Activated CD4-positive, alpha-beta memory T cell treated with anti-CD3 and anti-CD28 coated beads, Interleukin-2, amount 10 ng/mL, durations not matched to agents 7 days and 5 days (primary cell): ENCODE data around the gene KRTAP5-7. TPM values are rescaled to one million over a fixed set of nuclear protein-coding genes. Genes with fewer than 3 reads are reported as not detected.

Source experiments
- CTCF ChIA-PET: fragments of 350-600 bp; sonication (Branson Sonifier 250); formaldehyde crosslinking; loops from one replicate; lab custom pipeline; 2021; ENCODE audit warnings: antibody characterized with exemption, inconsistent platforms; lab: Charles Lee
- POLR2A ChIA-PET: fragments of 350-600 bp; sonication (Branson Sonifier 250); formaldehyde crosslinking; loops from one replicate; lab custom pipeline; 2021; ENCODE audit warnings: antibody characterized with exemption; lab: Charles Lee
- DNase-seq: peaks from one replicate; pipeline ENCODE4 v3.0.0-alpha.2; 2020
- H3K27ac Mint-ChIP-seq: one replicate; pipeline ENCODE4 v1.8.0; 2021; ENCODE audit warnings: mild to moderate bottlenecking, mixed read lengths
- H3K27me3 Mint-ChIP-seq: one replicate; pipeline ENCODE4 v1.8.0; 2021; ENCODE audit warnings: mixed read lengths
- H3K36me3 Mint-ChIP-seq: one replicate; pipeline ENCODE4 v1.8.0; 2021; ENCODE audit warnings: low read depth, mixed read lengths
- H3K4me1 Mint-ChIP-seq: one replicate; pipeline ENCODE4 v1.8.0; 2021; ENCODE audit warnings: mixed read lengths
- H3K4me3 Mint-ChIP-seq: one replicate; pipeline ENCODE4 v1.8.0; 2021; ENCODE audit warnings: mild to moderate bottlenecking, mixed read lengths
- H3K9me3 Mint-ChIP-seq: one replicate; pipeline ENCODE4 v1.8.0; 2021; ENCODE audit warnings: mixed read lengths
- total RNA-seq, 2 experiments: library from RNA; stranded (reverse); gene quantifications; one replicate each; pipeline ENCODE4 v1.2.3, GENCODE V29; 2021

The KRTAP5-7 gene
- total RNA-seq, 2 experiments from 2014 or later = not detected

GRCh38 chr11:71544525-71545214 lies 17.6 kb downstream of the KRTAP5-7 start:
- no peak overlapping the region for H3K27ac Mint-ChIP-seq
- no peak overlapping the region for H3K4me3 Mint-ChIP-seq
- ChIA-PET POLR2A (no interaction called here), CTCF (no interaction called here)
- H3K27me3 Mint-ChIP-seq = peaks cover 15% of the 10 kb centered on the region
- peaks cover 1% of the 10 kb centered on the region for H3K4me1 Mint-ChIP-seq
- no peak for DNase-seq
- H3K9me3 Mint-ChIP-seq = peaks cover 17% of the 10 kb centered on the region
- H3K36me3 Mint-ChIP-seq = no peaks in the 10 kb centered on the region

GRCh38 chr11:71545405-71545966 lies 18.4 kb downstream of the KRTAP5-7 start:
- POLR2A ChIA-PET = no interaction called here
- Mint-ChIP-seq H3K4me3 (no peak overlapping the region), H3K27me3 (peaks cover 16% of the 10 kb centered on the region), H3K9me3 (peaks cover 17% of the 10 kb centered on the region), H3K36me3 (no peaks in the 10 kb centered on the region), H3K4me1 (peaks cover 1% of the 10 kb centered on the region), H3K27ac (no peak overlapping the region)
- CTCF ChIA-PET = interaction anchor here (1.5 kb wide), 1 partner anchor 18 kb away, joined by 3 read pairs; no protein-coding TSS in a partner anchor
- no peak for DNase-seq

- no peak for DNase-seq
- ChIA-PET POLR2A (no interaction called here), CTCF (no interaction called here)
- H3K36me3 Mint-ChIP-seq = no peaks in the 10 kb centered on the region
- no peak within 1 kb of the TSS for H3K4me3 Mint-ChIP-seq
- peaks cover 16% of the 10 kb centered on the region for H3K27me3 Mint-ChIP-seq
- H3K27ac Mint-ChIP-seq = no peak within 1 kb of the TSS
- no peaks in the 10 kb centered on the region for H3K4me1 Mint-ChIP-seq
- peaks cover 5% of the 10 kb centered on the region for H3K9me3 Mint-ChIP-seq
Measured at GRCh38 chr11:71548120-71548519, 21.1 kb downstream of the KRTAP5-7 start, which contains the start of gene KRTAP5-9. KRTAP5-9 (plus strand) TSS chr11:71548420; CDS start chr11:71548658, 238 bp downstream.

GRCh38 chr11:71548716-71549151 lies 21.7 kb downstream of the KRTAP5-7 start:
- H3K4me1 Mint-ChIP-seq = no peaks in the 10 kb centered on the region
- H3K36me3 Mint-ChIP-seq = no peaks in the 10 kb centered on the region
- CTCF ChIA-PET = no interaction called here

GRCh38 chr11:71551711-71552110 lies 24.6 kb downstream of the KRTAP5-7 start:
- ChIA-PET POLR2A (no interaction called here), CTCF (no interaction called here)
- Mint-ChIP-seq H3K27ac (no peak overlapping the region), H3K4me1 (no peaks in the 10 kb centered on the region), H3K4me3 (no peak overlapping the region), H3K27me3 (peaks cover 8% of the 10 kb centered on the region), H3K36me3 (no peaks in the 10 kb centered on the region), H3K9me3 (no peaks in the 10 kb centered on the region)
- DNase-seq = no peak

More at GRCh38 chr11:71548716-71549151, 21.7 kb downstream of the KRTAP5-7 start:
- DNase-seq = no peak
- POLR2A ChIA-PET = no interaction called here
- Mint-ChIP-seq H3K27ac (no peak overlapping the region), H3K4me3 (no peak overlapping the region), H3K27me3 (peaks cover 16% of the 10 kb centered on the region), H3K9me3 (peaks cover 5% of the 10 kb centered on the region)

- peaks cover 13% of the 10 kb centered on the region for H3K27me3 Mint-ChIP-seq
- H3K36me3 Mint-ChIP-seq = no peaks in the 10 kb centered on the region
- ChIA-PET POLR2A (no interaction called here), CTCF (no interaction called here)
- no peak overlapping the region for H3K27ac Mint-ChIP-seq
- no peak overlapping the region for H3K4me3 Mint-ChIP-seq
- H3K4me1 Mint-ChIP-seq = no peaks in the 10 kb centered on the region
- DNase-seq = no peak
- no peaks in the 10 kb centered on the region for H3K9me3 Mint-ChIP-seq
Measured at GRCh38 chr11:71554996-71555395, 27.9 kb downstream of the KRTAP5-7 start.

GRCh38 chr11:71555508-71555907 lies 28.4 kb downstream of the KRTAP5-7 start:
- H3K36me3 Mint-ChIP-seq = no peaks in the 10 kb centered on the region
- ChIA-PET POLR2A (no interaction called here), CTCF (no interaction called here)
- H3K27me3 Mint-ChIP-seq = peaks cover 13% of the 10 kb centered on the region
- no peak overlapping the region for H3K4me3 Mint-ChIP-seq
- H3K27ac Mint-ChIP-seq = no peak overlapping the region
- H3K9me3 Mint-ChIP-seq = no peaks in the 10 kb centered on the region
- H3K4me1 Mint-ChIP-seq = no peaks in the 10 kb centered on the region
- DNase-seq = no peak

GRCh38 chr11:71556018-71556417 lies 29.0 kb downstream of the KRTAP5-7 start:
- no peaks in the 10 kb centered on the region for H3K36me3 Mint-ChIP-seq
- ChIA-PET CTCF (no interaction called here), POLR2A (no interaction called here)
- no peaks in the 10 kb centered on the region for H3K4me1 Mint-ChIP-seq
- peaks cover 15% of the 10 kb centered on the region for H3K27me3 Mint-ChIP-seq
- no peak for DNase-seq
- H3K4me3 Mint-ChIP-seq = no peak overlapping the region
- H3K9me3 Mint-ChIP-seq = no peaks in the 10 kb centered on the region
- no peak overlapping the region for H3K27ac Mint-ChIP-seq

GRCh38 chr11:71557257-71557656 lies 30.2 kb downstream of the KRTAP5-7 start:
- no peaks in the 10 kb centered on the region for H3K9me3 Mint-ChIP-seq
- no peak overlapping the region for H3K4me3 Mint-ChIP-seq
- POLR2A ChIA-PET = no interaction called here
- peaks cover 18% of the 10 kb centered on the region for H3K27me3 Mint-ChIP-seq
- no peaks in the 10 kb centered on the region for H3K4me1 Mint-ChIP-seq
- no peak overlapping the region for H3K27ac Mint-ChIP-seq
- H3K36me3 Mint-ChIP-seq = no peaks in the 10 kb centered on the region
- CTCF ChIA-PET = no interaction called here
- no peak for DNase-seq

- peaks cover 30% of the 10 kb centered on the region for H3K27me3 Mint-ChIP-seq
- H3K4me1 Mint-ChIP-seq = no peaks in the 10 kb centered on the region
- no peak for DNase-seq
- H3K36me3 Mint-ChIP-seq = no peaks in the 10 kb centered on the region
- POLR2A ChIA-PET = no interaction called here
- H3K27ac Mint-ChIP-seq = no peak overlapping the region
- no peak overlapping the region for H3K4me3 Mint-ChIP-seq
- CTCF ChIA-PET = no interaction called here
- no peaks in the 10 kb centered on the region for H3K9me3 Mint-ChIP-seq
Measured at GRCh38 chr11:71558996-71559395, 31.9 kb downstream of the KRTAP5-7 start.

GRCh38 chr11:71562120-71562519 lies 35.1 kb downstream of the KRTAP5-7 start:
- DNase-seq = no peak
- ChIA-PET CTCF (no interaction called here), POLR2A (no interaction called here)
- H3K4me3 Mint-ChIP-seq = no peak overlapping the region
- no peak overlapping the region for H3K27ac Mint-ChIP-seq
- H3K36me3 Mint-ChIP-seq = no peaks in the 10 kb centered on the region
- no peaks in the 10 kb centered on the region for H3K4me1 Mint-ChIP-seq
- H3K27me3 Mint-ChIP-seq = peaks cover 36% of the 10 kb centered on the region
- H3K9me3 Mint-ChIP-seq = no peaks in the 10 kb centered on the region

GRCh38 chr11:71563406-71563805 lies 36.3 kb downstream of the KRTAP5-7 start:
- Mint-ChIP-seq H3K9me3 (no peaks in the 10 kb centered on the region), H3K27ac (no peak overlapping the region), H3K4me3 (no peak overlapping the region), H3K36me3 (no peaks in the 10 kb centered on the region), H3K4me1 (no peaks in the 10 kb centered on the region), H3K27me3 (peaks cover 31% of the 10 kb centered on the region)
- ChIA-PET CTCF (interaction anchor here (0.8 to 1.3 kb wide), 2 partner anchors 17 to 749 kb away, joined by 3 read pairs; no protein-coding TSS in a partner anchor), POLR2A (no interaction called here)
- peak; percentile 22 for DNase-seq

- H3K27ac Mint-ChIP-seq = no peak overlapping the region
- no peak overlapping the region for H3K4me3 Mint-ChIP-seq
- no peaks in the 10 kb centered on the region for H3K36me3 Mint-ChIP-seq
- DNase-seq = no peak
- H3K4me1 Mint-ChIP-seq = no peaks in the 10 kb centered on the region
- ChIA-PET POLR2A (no interaction called here), CTCF (no interaction called here)
- H3K27me3 Mint-ChIP-seq = peaks cover 27% of the 10 kb centered on the region
- no peaks in the 10 kb centered on the region for H3K9me3 Mint-ChIP-seq
Measured at GRCh38 chr11:71564430-71564829, 37.4 kb downstream of the KRTAP5-7 start.

- DNase-seq = no peak
- H3K4me3 Mint-ChIP-seq = no peak within 1 kb of the TSS
Measured at GRCh38 chr11:71565263-71565662, 38.2 kb downstream of the KRTAP5-7 start, which contains the start of gene KRTAP5-10. KRTAP5-10 (plus strand) TSS chr11:71565563; CDS start chr11:71565588, 25 bp downstream.

More at GRCh38 chr11:71565263-71565662, 38.2 kb downstream of the KRTAP5-7 start, which contains the start of gene KRTAP5-10:
- CTCF ChIA-PET = no interaction called here
- H3K27ac Mint-ChIP-seq = no peak within 1 kb of the TSS
- peaks cover 27% of the 10 kb centered on the region for H3K27me3 Mint-ChIP-seq
- no peaks in the 10 kb centered on the region for H3K4me1 Mint-ChIP-seq
- POLR2A ChIA-PET = no interaction called here
- H3K36me3 Mint-ChIP-seq = no peaks in the 10 kb centered on the region
- H3K9me3 Mint-ChIP-seq = no peaks in the 10 kb centered on the region
